ENCODE results near the gene SBK2.

Gene SBK2

GRCh38 chr19:55554302-55554701 is 17.4 kb upstream of the SBK2 start:
- peak in 1 of 14 donors; percentile 59 for DNase-seq

- no peak for DNase-seq
Measured at GRCh38 chr19:55553217-55554182, 16.6 kb upstream of the SBK2 start.

- no peak for DNase-seq
Measured at GRCh38 chr19:55552620-55553019, 15.7 kb upstream of the SBK2 start.

GRCh38 chr19:55552206-55552605 is 15.3 kb upstream of the SBK2 start:
- DNase-seq, result no peak

GRCh38 chr19:55550321-55550650 is 13.4 kb upstream of the SBK2 start:
- DNase-seq, result peak in 1 of 14 donors; percentile 47

GRCh38 chr19:55549500-55550320 is 12.8 kb upstream of the SBK2 start:
- DNase-seq, result peak in 1 of 14 donors; percentile 48

GRCh38 chr19:55546822-55547614 is 10.1 kb upstream of the SBK2 start:
- DNase-seq, result peak in 5 of 14 donors; percentile 3 to 60 (median 14)

- DNase-seq, result no peak
Measured at GRCh38 chr19:55546011-55546410, 9.1 kb upstream of the SBK2 start.

- no peak for DNase-seq
Measured at GRCh38 chr19:55545443-55545842, 8.5 kb upstream of the SBK2 start, which contains the start of gene SBK3. Gene SBK3, minus strand, starts transcription at chr19:55545543. Its CDS starts 0 bp downstream, at chr19:55545543.

GRCh38 chr19:55544776-55545439 is 8.0 kb upstream of the SBK2 start:
- no peak for DNase-seq

GRCh38 chr19:55544014-55544413 is 7.1 kb upstream of the SBK2 start:
- no peak for DNase-seq

GRCh38 chr19:55543567-55543966 is 6.6 kb upstream of the SBK2 start:
- no peak for DNase-seq

GRCh38 chr19:55542292-55542855 is 5.4 kb upstream of the SBK2 start:
- no peak for DNase-seq

- no peak for DNase-seq
Measured at GRCh38 chr19:55541091-55541490, 4.2 kb upstream of the SBK2 start.

GRCh38 chr19:55540619-55541018 is 3.7 kb upstream of the SBK2 start:
- peak in 1 of 14 donors; percentile 94 for DNase-seq

- DNase-seq, result no peak
Measured at GRCh38 chr19:55539090-55539984, 2.4 kb upstream of the SBK2 start.

GRCh38 chr19:55538132-55538531 is 1.2 kb upstream of the SBK2 start:
- DNase-seq, result no peak

GRCh38 chr19:55537741-55538111 is 793 bp upstream of the SBK2 start:
- no peak for DNase-seq

- no peak for DNase-seq
Measured at GRCh38 chr19:55536366-55536765, 567 bp downstream of the SBK2 start.

- DNase-seq, result no peak
Measured at GRCh38 chr19:55535965-55536350, 975 bp downstream of the SBK2 start.
